ENCODE results near the gene TOMM40. TPM values are rescaled to one million over a fixed set of nuclear protein-coding genes. Genes with fewer than 3 reads are reported as not detected.
A peak's percentile ranks its signal among the peaks of the same experiment; 100 is the strongest.

Gene TOMM40
- total and polyA plus RNA-seq, 2 of the 13 experiments (the other 11 are each of a cell fraction or from before 2014, with no cell fraction given) = 72.0 to 110 TPM

GRCh38 chr19:44905437-44906160 lies 14.5 kb downstream of the TOMM40 start, which contains the start of gene APOE (continued):
- no peak for TF ChIP-seq JDP2 (CRISPR knock-in tag; IDR thresholded peaks at IDR 0.05; ENCODE audit: borderline replicate concordance)
- TF ChIP-seq ETV6 (CRISPR knock-in tag; conservative IDR thresholded peaks at IDR 0.05) = no peak
- TF ChIP-seq BCL3 (CRISPR knock-in tag; IDR thresholded peaks at IDR 0.05) = no peak
- TF ChIP-seq MIXL1 (CRISPR knock-in tag; IDR thresholded peaks at IDR 0.05) = peak; percentile 62; the same call in 1 of the 2 replicates
- no peak for TF ChIP-seq GLMP (CRISPR knock-in tag; IDR thresholded peaks at IDR 0.05; ENCODE audit: borderline replicate concordance)
- no peak for TF ChIP-seq ZNF878 (CRISPR knock-in tag; IDR thresholded peaks at IDR 0.05)
- TF ChIP-seq SMAD9 (CRISPR knock-in tag; IDR thresholded peaks at IDR 0.05) = no peak
- no peak for TF ChIP-seq BCLAF1 (IDR thresholded peaks at IDR 0.05)
- no peak for TF ChIP-seq ZBTB25 (CRISPR knock-in tag; IDR thresholded peaks at IDR 0.05)
- no peak for TF ChIP-seq CREB3 (CRISPR knock-in tag; IDR thresholded peaks at IDR 0.05)
- TF ChIP-seq SAP130 (CRISPR knock-in tag; IDR thresholded peaks at IDR 0.05; ENCODE audit: low read depth) = peak; percentile 78
- peak; percentile 56 for TF ChIP-seq UBTF (CRISPR knock-in tag; IDR thresholded peaks at IDR 0.05)
- no peak for TF ChIP-seq RAD51 (IDR thresholded peaks at IDR 0.05; ENCODE audit: borderline replicate concordance)
- peak; percentile 72; the same call in 1 of the 2 replicates for TF ChIP-seq TMF1 (CRISPR knock-in tag; IDR thresholded peaks at IDR 0.05; ENCODE audit: low read depth)
- peak; percentile 75; the same call in 1 of the 2 replicates for TF ChIP-seq MTERF4 (CRISPR knock-in tag; IDR thresholded peaks at IDR 0.05)
- no peak for TF ChIP-seq BRF2 (CRISPR knock-in tag; IDR thresholded peaks at IDR 0.05)
- no peak for TF ChIP-seq MAFK (conservative IDR thresholded peaks at IDR 0.05 in 1 of 2, IDR thresholded peaks at IDR 0.05 in 1 of 2; ENCODE audit: low read length in 2 of 2)

Data from HepG2 (cell line).